ENCODE measurements around the gene GPAT3.

DNA sequence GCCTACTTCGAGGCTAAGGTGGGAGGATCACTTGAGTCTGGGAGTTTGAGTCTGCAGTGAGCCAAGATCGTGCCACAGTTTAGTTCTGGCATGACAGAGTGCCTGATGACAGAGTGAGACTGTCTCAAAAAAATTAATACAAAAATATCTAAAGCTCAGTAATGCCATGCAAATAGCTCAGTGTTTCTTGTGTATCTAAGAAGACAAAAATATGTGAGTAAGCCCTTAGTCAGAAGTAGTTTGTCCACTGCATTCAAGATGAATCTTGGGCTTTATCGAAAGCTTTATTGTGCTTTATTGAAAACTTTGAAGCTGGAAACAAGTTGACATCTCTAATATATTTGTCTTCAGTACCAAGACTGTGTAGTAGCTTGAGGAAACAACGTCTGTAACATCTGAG is 115.9 kb downstream of the GPAT3 start:
- TF ChIP-seq, protein P1, sequence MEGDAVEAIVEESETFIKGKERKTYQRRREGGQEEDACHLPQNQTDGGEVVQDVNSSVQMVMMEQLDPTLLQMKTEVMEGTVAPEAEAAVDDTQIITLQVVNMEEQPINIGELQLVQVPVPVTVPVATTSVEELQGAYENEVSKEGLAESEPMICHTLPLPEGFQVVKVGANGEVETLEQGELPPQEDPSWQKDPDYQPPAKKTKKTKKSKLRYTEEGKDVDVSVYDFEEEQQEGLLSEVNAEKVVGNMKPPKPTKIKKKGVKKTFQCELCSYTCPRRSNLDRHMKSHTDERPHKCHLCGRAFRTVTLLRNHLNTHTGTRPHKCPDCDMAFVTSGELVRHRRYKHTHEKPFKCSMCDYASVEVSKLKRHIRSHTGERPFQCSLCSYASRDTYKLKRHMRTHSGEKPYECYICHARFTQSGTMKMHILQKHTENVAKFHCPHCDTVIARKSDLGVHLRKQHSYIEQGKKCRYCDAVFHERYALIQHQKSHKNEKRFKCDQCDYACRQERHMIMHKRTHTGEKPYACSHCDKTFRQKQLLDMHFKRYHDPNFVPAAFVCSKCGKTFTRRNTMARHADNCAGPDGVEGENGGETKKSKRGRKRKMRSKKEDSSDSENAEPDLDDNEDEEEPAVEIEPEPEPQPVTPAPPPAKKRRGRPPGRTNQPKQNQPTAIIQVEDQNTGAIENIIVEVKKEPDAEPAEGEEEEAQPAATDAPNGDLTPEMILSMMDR (conservative IDR thresholded peaks at IDR 0.05), result no peak
- TF ChIP-seq EZH2 (IDR thresholded peaks at IDR 0.05; ENCODE audit: low read depth), result no peak

Data from PC-9 (cell line).